ENCODE results near the gene TDRD5.

GRCh38 chr1:179729881-179730280 lies 138.2 kb downstream of the TDRD5 start:
- TF ChIP-seq CTCF (IDR thresholded peaks at IDR 0.05) (no peak), EP300 (IDR thresholded peaks at IDR 0.05) (no peak)
